K562 treated with DMSO at 1 percent for 48 hours (cell line): ENCODE measurements around the gene ADH5. TPM values are rescaled to one million over a fixed set of nuclear protein-coding genes. Genes with fewer than 3 reads are reported as not detected.

Experiments used
- total RNA-seq: library from RNA; unstranded; fragments of 300-600 nt; gene quantifications from 2 replicates; pipeline ENCODE4 v1.2.3, GENCODE V29; 2022; ENCODE audit warnings: low replicate concordance; ENCODE audit errors: extremely low read depth

ADH5 gene
- not detected in 2 replicates for total RNA-seq

GRCh38 chr4:99088481-99089365 lies at the start of gene ADH5:
ADH5 (minus strand) TSS chr4:99088788; CDS start chr4:99088700, 88 bp downstream.

Other genes with a start within 250 kb of the ADH5 start
- gene EIF4E, start 159.7 kb downstream of the ADH5 start, total RNA-seq, result not detected in 2 replicates
- 135 TPM in 1 of 2 replicates, not detected in the other for gene METAP1, start 93.1 kb downstream of the ADH5 start, total RNA-seq
- gene ADH4, start 55.5 kb upstream of the ADH5 start, total RNA-seq, result not detected in 2 replicates
- gene ADH6, start 130.5 kb upstream of the ADH5 start, total RNA-seq, result not detected in 2 replicates
- not detected in 2 replicates for gene ADH1A, start 202.2 kb upstream of the ADH5 start, total RNA-seq
- not detected in 2 replicates for gene ADH1B, start 232.6 kb upstream of the ADH5 start, total RNA-seq